ENCODE results near the gene CSTF1. TPM values are rescaled to one million over a fixed set of nuclear protein-coding genes. Genes with fewer than 3 reads are reported as not detected.
A peak's percentile ranks its signal among the peaks of the same experiment; 100 is the strongest.
"Not testable (repeated sequence)": the region's sequence is repeated elsewhere in the genome, so short reads cannot be mapped to it uniquely, and the experiment has no call there.

The CSTF1 gene
- total RNA-seq, 4 donors from 2014 or later = 5.2 to 21.8 (median 14.2) TPM

- no peak for DNase-seq
- H3K9me3 ChIP-seq = no peaks in the 10 kb centered on the region
- 94 to 95% methylated on average over 2 to 4 of the region's 4 CpGs for WGBS, 2 donors (ENCODE audit: low coverage in 1 of 2)
- peaks cover 7 to 30% (median 28%) of the 10 kb centered on the region in 4 donors for H3K4me1 ChIP-seq
- intact Hi-C loops (cut with DNase I; ENCODE audit: low total_unique reads) = no loop called here
- no peak overlapping the region for H3K27ac ChIP-seq
- H3K4me3 ChIP-seq = no peak overlapping the region
- in situ Hi-C loops (cut with MboI; ENCODE audit: low pct_ligation_motif_present in 1 of 4, low pct_unique_long_range_greater_than_20kb in 1 of 4, low sequenced_read_pairs in 3 of 4) = no loop called here
- no peaks in the 10 kb centered on the region for H3K27me3 ChIP-seq
- H3K36me3 ChIP-seq = peaks cover 0 to 9% (median 3%) of the 10 kb centered on the region in 4 donors
- TF ChIP-seq CTCF (IDR thresholded peaks at IDR 0.05) (no peak), POLR2AphosphoS5 (IDR thresholded peaks at IDR 0.05) (no peak), POLR2A (IDR thresholded peaks at IDR 0.05) (no peak), EP300 (IDR thresholded peaks at IDR 0.05; ENCODE audit: low read depth) (no peak)
These were observed 2.6 kb upstream of the CSTF1 start for GRCh38 chr20:56389807-56390206.

GRCh38 chr20:56390396-56390795 is 2.0 kb upstream of the CSTF1 start:
- H3K27me3 ChIP-seq; H3K9me3 ChIP-seq; DNase-seq; in situ Hi-C loops (cut with MboI; ENCODE audit: low pct_ligation_motif_present in 1 of 4, low pct_unique_long_range_greater_than_20kb in 1 of 4, low sequenced_read_pairs in 3 of 4); intact Hi-C loops (cut with DNase I; ENCODE audit: low total_unique reads); H3K4me3 ChIP-seq: not testable (repeated sequence)
- peaks cover 7 to 32% (median 28%) of the 10 kb centered on the region in 4 donors for H3K4me1 ChIP-seq
- WGBS, 2 donors (ENCODE audit: low coverage in 1 of 2) = 97 to 100% methylated on average over 4 to 9 of the region's 9 CpGs
- H3K36me3 ChIP-seq = peaks cover 0 to 10% (median 0%) of the 10 kb centered on the region in 4 donors
- peak overlapping the region in 1 of 4 donors; percentile 93 for H3K27ac ChIP-seq

GRCh38 chr20:56391037-56391436 is 1.4 kb upstream of the CSTF1 start:
- H3K36me3 ChIP-seq = peaks cover 0 to 12% (median 2%) of the 10 kb centered on the region in 4 donors
- TF ChIP-seq EP300 (IDR thresholded peaks at IDR 0.05; ENCODE audit: low read depth) = no peak
- WGBS, 2 donors (ENCODE audit: low coverage in 1 of 2) = 17 to 22% methylated on average over 4 to 10 of the region's 10 CpGs
- H3K27me3 ChIP-seq = no peaks in the 10 kb centered on the region
- no peak for DNase-seq
- H3K27ac ChIP-seq = peak overlapping the region; percentile 88 to 93 (median 90)
- peaks cover 7 to 32% (median 28%) of the 10 kb centered on the region in 4 donors for H3K4me1 ChIP-seq
- peak overlapping the region in 3 of 4 donors; percentile 64 to 94 (median 69) for H3K4me3 ChIP-seq
- intact Hi-C loops (cut with DNase I; ENCODE audit: low total_unique reads) = no loop called here
- in situ Hi-C loops (cut with MboI; ENCODE audit: low pct_ligation_motif_present in 1 of 4, low pct_unique_long_range_greater_than_20kb in 1 of 4, low sequenced_read_pairs in 3 of 4) = no loop called here
- H3K9me3 ChIP-seq = no peaks in the 10 kb centered on the region

- in situ Hi-C loops (cut with MboI; ENCODE audit: low pct_ligation_motif_present in 1 of 4, low pct_unique_long_range_greater_than_20kb in 1 of 4, low sequenced_read_pairs in 3 of 4) = no loop called here
- DNase-seq = no peak
These were observed 781 bp upstream of the CSTF1 start for GRCh38 chr20:56391596-56392131.

More at GRCh38 chr20:56391596-56392131, 781 bp upstream of the CSTF1 start:
- peaks cover 0 to 14% (median 3%) of the 10 kb centered on the region in 4 donors for H3K36me3 ChIP-seq
- peak overlapping the region; percentile 88 to 93 (median 90) for H3K27ac ChIP-seq
- H3K4me3 ChIP-seq = peak overlapping the region; percentile 59 to 94 (median 66)
- TF ChIP-seq POLR2A (IDR thresholded peaks at IDR 0.05) (no peak), CTCF (IDR thresholded peaks at IDR 0.05) (no peak), EP300 (IDR thresholded peaks at IDR 0.05; ENCODE audit: low read depth) (no peak), POLR2AphosphoS5 (IDR thresholded peaks at IDR 0.05) (no peak)
- no peaks in the 10 kb centered on the region for H3K27me3 ChIP-seq
- intact Hi-C loops (cut with DNase I; ENCODE audit: low total_unique reads) = no loop called here
- WGBS, 2 donors (ENCODE audit: low coverage in 1 of 2) = 1% methylated on average over 22 of the region's 29 CpGs; no CpG with 5 or more reads in 1 of the 2 donors
- peaks cover 7 to 32% (median 28%) of the 10 kb centered on the region in 4 donors for H3K4me1 ChIP-seq
- no peaks in the 10 kb centered on the region for H3K9me3 ChIP-seq

All from transverse colon (tissue), 4 donors.